GM18951 (cell line): ENCODE results near the gene RBM10.

Source experiments
- POLR2A ChIP-seq: IDR thresholded peaks from 4 replicates; pipeline ENCODE4 v1.6.1; 2011; ENCODE audit warnings: mild to moderate bottlenecking; ENCODE audit not compliant: insufficient read length, insufficient read depth; ENCODE audit errors: extremely low read depth
- in situ Hi-C: fragments of 300-500 bp; cut with MboI; formaldehyde crosslinking; loops from one replicate; pipeline ENCODE4 v1.12.0; 2022; ENCODE audit warnings: low sequenced_read_pairs, mixed read lengths, inconsistent platforms; ENCODE audit not compliant: unreplicated experiment

RBM10 gene

GRCh38 chrX:47215291-47215900 lies 70.4 kb downstream of the RBM10 start:
- no peak for TF ChIP-seq POLR2A
- in situ Hi-C loops, result no loop called here

GRCh38 chrX:47216393-47216925 lies 71.4 kb downstream of the RBM10 start:
- in situ Hi-C loops, result no loop called here
- no peak for TF ChIP-seq POLR2A

GRCh38 chrX:47217121-47217851 lies 72.3 kb downstream of the RBM10 start:
- in situ Hi-C loops, result no loop called here
- TF ChIP-seq POLR2A, result no peak

- in situ Hi-C loops, result no loop called here
- no peak for TF ChIP-seq POLR2A
These were observed 72.8 kb downstream of the RBM10 start for GRCh38 chrX:47217852-47218279.

- in situ Hi-C loops, result no loop called here
- TF ChIP-seq POLR2A, result peak; percentile 85
These were observed 73.4 kb downstream of the RBM10 start, which contains the start of gene CDK16 for GRCh38 chrX:47218280-47218919. CDK16 (plus strand) TSS chrX:47218681; CDS start chrX:47223558, 4,877 bp downstream.

- no peak for TF ChIP-seq POLR2A
- in situ Hi-C loops, result no loop called here
These were observed 74.1 kb downstream of the RBM10 start for GRCh38 chrX:47218920-47219815.

DNA sequence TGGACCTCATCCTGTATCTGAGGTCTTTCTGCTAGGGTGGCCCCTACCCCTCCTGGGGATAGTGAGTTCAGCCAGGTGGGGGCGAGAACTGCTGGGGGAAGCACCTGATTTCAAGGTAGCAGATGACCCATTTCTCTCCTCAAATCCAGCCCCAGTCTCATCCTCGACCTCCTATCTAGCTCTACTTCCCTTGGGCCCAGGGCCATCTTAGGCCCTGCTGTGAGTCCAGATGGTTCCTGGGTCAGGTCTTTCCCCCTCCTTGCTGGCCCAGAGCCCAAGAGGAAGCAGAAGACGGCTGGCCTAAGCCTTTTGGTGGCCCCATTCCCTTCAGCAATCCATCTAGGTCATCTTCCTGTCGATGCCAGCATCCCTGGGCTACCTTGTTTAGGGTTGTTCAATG lies 76.7 kb downstream of the RBM10 start:
- in situ Hi-C loops, result no loop called here
- TF ChIP-seq POLR2A, result no peak

- TF ChIP-seq POLR2A, result no peak
- in situ Hi-C loops, result no loop called here
These were observed 77.8 kb downstream of the RBM10 start for GRCh38 chrX:47222751-47223350.

DNA sequence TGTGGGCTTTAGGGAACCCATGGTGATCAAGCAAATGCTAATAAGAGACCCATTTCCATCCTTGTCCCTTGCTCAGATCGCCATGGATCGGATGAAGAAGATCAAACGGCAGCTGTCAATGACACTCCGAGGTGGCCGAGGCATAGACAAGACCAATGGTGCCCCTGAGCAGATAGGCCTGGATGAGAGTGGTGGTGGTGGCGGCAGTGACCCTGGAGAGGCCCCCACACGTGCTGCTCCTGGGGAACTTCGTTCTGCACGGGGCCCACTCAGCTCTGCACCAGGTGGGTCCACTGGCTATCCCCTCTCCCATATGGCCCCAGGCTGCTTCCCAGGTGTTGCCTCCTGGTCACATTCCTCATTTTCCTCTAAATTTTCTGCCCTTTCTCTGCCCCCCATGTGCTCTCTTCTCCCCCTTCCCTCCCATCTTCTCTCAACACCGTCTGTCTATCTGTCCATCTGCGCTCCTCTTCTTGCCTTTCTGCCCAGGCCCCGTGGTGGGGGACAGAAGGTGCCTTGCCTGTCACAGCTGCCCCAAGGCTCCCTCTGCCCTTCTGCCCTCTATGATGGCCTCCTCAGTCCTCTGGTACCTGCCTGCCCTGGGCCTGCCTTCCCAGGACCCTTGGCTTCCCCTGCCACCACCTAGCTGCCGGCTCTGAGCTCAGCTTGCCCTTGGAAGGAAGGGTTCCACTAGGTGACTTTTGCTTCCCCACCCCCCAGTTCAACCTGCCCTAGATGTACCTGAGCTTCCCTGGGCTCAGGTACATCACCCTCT lies 78.6 kb downstream of the RBM10 start:
- in situ Hi-C loops, result no loop called here
- TF ChIP-seq POLR2A, result no peak

DNA sequence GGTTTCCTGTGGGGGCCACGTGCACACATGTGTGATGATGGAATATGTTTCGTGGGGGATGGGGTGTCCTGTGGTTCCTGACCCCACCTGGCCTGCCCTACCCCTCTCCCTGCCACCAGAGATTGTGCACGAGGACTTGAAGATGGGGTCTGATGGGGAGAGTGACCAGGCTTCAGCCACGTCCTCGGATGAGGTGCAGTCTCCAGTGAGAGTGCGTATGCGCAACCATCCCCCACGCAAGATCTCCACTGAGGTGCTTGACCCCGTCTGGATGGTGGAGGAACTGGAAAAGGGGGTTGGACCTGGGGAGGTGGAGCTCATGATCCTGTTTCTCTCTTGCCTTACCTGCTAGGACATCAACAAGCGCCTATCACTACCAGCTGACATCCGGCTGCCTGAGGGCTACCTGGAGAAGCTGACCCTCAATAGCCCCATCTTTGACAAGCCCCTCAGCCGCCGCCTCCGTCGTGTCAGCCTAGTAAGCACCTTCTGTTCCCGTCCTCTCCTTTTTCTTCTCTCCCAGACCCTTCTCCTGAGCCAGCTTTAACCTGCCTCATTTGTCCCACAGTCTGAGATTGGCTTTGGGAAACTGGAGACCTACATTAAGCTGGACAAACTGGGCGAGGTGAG lies 79.4 kb downstream of the RBM10 start:
- in situ Hi-C loops, result no loop called here

GRCh38 chrX:47224896-47225290 lies 79.9 kb downstream of the RBM10 start:
- in situ Hi-C loops, result no loop called here
- TF ChIP-seq POLR2A, result no peak

More for the DNA sequence above, 79.4 kb downstream of the RBM10 start:
- no peak for TF ChIP-seq POLR2A
